HUES48 (cell line): ENCODE measurements around the gene TSPYL2.

Experiments used
- H3K27ac ChIP-seq: one replicate; pipeline ENCODE4 v1.7.0; 2013; ENCODE audit warnings: low read depth, low read length, inconsistent platforms
- H3K27me3 ChIP-seq: 2 replicates; pipeline ENCODE4 v1.6.1; 2013; ENCODE audit warnings: mild to moderate bottlenecking, low read length; ENCODE audit not compliant: control insufficient read depth, insufficient read depth
- H3K36me3 ChIP-seq: 2 replicates; pipeline ENCODE4 v1.6.1; 2013; ENCODE audit warnings: low read length; ENCODE audit not compliant: control insufficient read depth, insufficient read depth
- H3K4me1 ChIP-seq: 2 replicates; pipeline ENCODE4 v1.6.1; 2013; ENCODE audit warnings: mild to moderate bottlenecking, low read length; ENCODE audit not compliant: control insufficient read depth, insufficient read depth
- H3K4me3 ChIP-seq: 2 replicates; pipeline ENCODE4 v1.5.1; 2013; ENCODE audit warnings: mild to moderate bottlenecking, low read depth, low read length
- H3K9ac ChIP-seq: 2 replicates; pipeline ENCODE4 v1.6.1; 2013; ENCODE audit warnings: mild to moderate bottlenecking, low read depth, low read length, moderate library complexity
- H3K9me3 ChIP-seq: 2 replicates; pipeline ENCODE4 v1.6.1; 2013; ENCODE audit warnings: low read length; ENCODE audit not compliant: control insufficient read depth, insufficient read depth

TSPYL2 gene

GRCh38 chrX:53082773-53083616, 828 bp downstream of the TSPYL2 start:
- H3K27ac ChIP-seq: peak overlapping the region; percentile 87
- no peaks in the 10 kb centered on the region for H3K27me3 ChIP-seq
- peaks cover 30% of the 10 kb centered on the region for H3K36me3 ChIP-seq
- peak overlapping the region; percentile 76 for H3K4me3 ChIP-seq
- H3K4me1 ChIP-seq: peaks cover 5% of the 10 kb centered on the region
- H3K9ac ChIP-seq: peak overlapping the region; percentile 69; the same call in 1 of the 2 replicates
- peaks cover 26% of the 10 kb centered on the region for H3K9me3 ChIP-seq

GRCh38 chrX:53084043-53084570, 1.9 kb downstream of the TSPYL2 start:
- no peaks in the 10 kb centered on the region for H3K27me3 ChIP-seq
- H3K36me3 ChIP-seq: peaks cover 30% of the 10 kb centered on the region
- H3K27ac ChIP-seq: no peak overlapping the region
- peaks cover 26% of the 10 kb centered on the region for H3K9me3 ChIP-seq
- peaks cover 5% of the 10 kb centered on the region for H3K4me1 ChIP-seq
- H3K9ac ChIP-seq: no peak overlapping the region
- H3K4me3 ChIP-seq: no peak overlapping the region

GRCh38 chrX:53084863-53085262, 2.7 kb downstream of the TSPYL2 start:
- peaks cover 5% of the 10 kb centered on the region for H3K4me1 ChIP-seq
- peaks cover 30% of the 10 kb centered on the region for H3K36me3 ChIP-seq
- no peak overlapping the region for H3K4me3 ChIP-seq
- peaks cover 25% of the 10 kb centered on the region for H3K9me3 ChIP-seq
- H3K27me3 ChIP-seq: no peaks in the 10 kb centered on the region
- no peak overlapping the region for H3K27ac ChIP-seq
- H3K9ac ChIP-seq: no peak overlapping the region

- no peaks in the 10 kb centered on the region for H3K27me3 ChIP-seq
- H3K4me1 ChIP-seq: peaks cover 2% of the 10 kb centered on the region
- H3K4me3 ChIP-seq: no peak overlapping the region
- peaks cover 30% of the 10 kb centered on the region for H3K36me3 ChIP-seq
- no peak overlapping the region for H3K9ac ChIP-seq
- H3K9me3 ChIP-seq: peaks cover 27% of the 10 kb centered on the region
- H3K27ac ChIP-seq: no peak overlapping the region
Observed at GRCh38 chrX:53085661-53086229, 3.6 kb downstream of the TSPYL2 start.

GRCh38 chrX:53086464-53086863, 4.3 kb downstream of the TSPYL2 start:
- no peaks in the 10 kb centered on the region for H3K27me3 ChIP-seq

GRCh38 chrX:53087388-53087831, 5.2 kb downstream of the TSPYL2 start:
- Histone ChIP-seq H3K36me3 (peaks cover 30% of the 10 kb centered on the region), H3K27me3 (no peaks in the 10 kb centered on the region), H3K9ac (no peak overlapping the region), H3K9me3 (peaks cover 24% of the 10 kb centered on the region), H3K27ac (no peak overlapping the region), H3K4me1 (no peaks in the 10 kb centered on the region), H3K4me3 (no peak overlapping the region)

More at GRCh38 chrX:53086464-53086863, 4.3 kb downstream of the TSPYL2 start:
- H3K36me3 ChIP-seq: peaks cover 30% of the 10 kb centered on the region
- peaks cover 27% of the 10 kb centered on the region for H3K9me3 ChIP-seq
- no peak overlapping the region for H3K4me3 ChIP-seq
- no peak overlapping the region for H3K27ac ChIP-seq
- H3K9ac ChIP-seq: no peak overlapping the region
- no peaks in the 10 kb centered on the region for H3K4me1 ChIP-seq

GRCh38 chrX:53088136-53088974, 6.2 kb downstream of the TSPYL2 start:
- Histone ChIP-seq H3K4me1 (no peaks in the 10 kb centered on the region), H3K36me3 (peaks cover 30% of the 10 kb centered on the region), H3K4me3 (peak overlapping the region; percentile 80), H3K27me3 (no peaks in the 10 kb centered on the region), H3K9me3 (peaks cover 24% of the 10 kb centered on the region), H3K27ac (peak overlapping the region; percentile 64), H3K9ac (peak overlapping the region; percentile 40)

GRCh38 chrX:53089224-53089842, 7.2 kb downstream of the TSPYL2 start:
- Histone ChIP-seq H3K4me3 (peak overlapping the region; percentile 80), H3K27ac (peak overlapping the region; percentile 47), H3K9me3 (peaks cover 20% of the 10 kb centered on the region), H3K36me3 (peaks cover 24% of the 10 kb centered on the region), H3K9ac (no peak overlapping the region), H3K27me3 (no peaks in the 10 kb centered on the region), H3K4me1 (no peaks in the 10 kb centered on the region)

- H3K27ac ChIP-seq: no peak overlapping the region
- H3K27me3 ChIP-seq: no peaks in the 10 kb centered on the region
Observed at GRCh38 chrX:53089925-53090324, 7.8 kb downstream of the TSPYL2 start.

GRCh38 chrX:53091354-53091753, 9.2 kb downstream of the TSPYL2 start:
- no peak overlapping the region for H3K4me3 ChIP-seq
- H3K9me3 ChIP-seq: peaks cover 9% of the 10 kb centered on the region
- H3K4me1 ChIP-seq: no peaks in the 10 kb centered on the region
- no peaks in the 10 kb centered on the region for H3K27me3 ChIP-seq
- peaks cover 5% of the 10 kb centered on the region; the same call in 1 of the 2 replicates for H3K36me3 ChIP-seq
- H3K27ac ChIP-seq: no peak overlapping the region
- no peak overlapping the region for H3K9ac ChIP-seq

More at GRCh38 chrX:53089925-53090324, 7.8 kb downstream of the TSPYL2 start:
- Histone ChIP-seq H3K9me3 (peaks cover 16% of the 10 kb centered on the region), H3K4me3 (no peak overlapping the region), H3K9ac (no peak overlapping the region), H3K4me1 (no peaks in the 10 kb centered on the region), H3K36me3 (peaks cover 19% of the 10 kb centered on the region)
